ENCODE data around the gene COMMD3. TPM values are rescaled to one million over a fixed set of nuclear protein-coding genes. Genes with fewer than 3 reads are reported as not detected.

COMMD3 gene
- total and polyA plus RNA-seq, 10 donors, result 43.5 to 76.0 (median 53.4) TPM

GRCh38 chr10:22335173-22335933 lies 19.2 kb downstream of the COMMD3 start:
- intact Hi-C loops (cut with DNase I; ENCODE audit: low total_unique reads), result no loop called here
- Histone ChIP-seq H3K27ac (peak overlapping the region in 3 of 8 donors; percentile 3 to 39 (median 38)), H3K36me3 (peaks cover 0 to 4% (median 2%) of the 10 kb centered on the region in 6 donors), H3K9me3 (peaks cover 0 to 10% (median 1%) of the 10 kb centered on the region in 8 donors), H3K4me1 (peaks cover 29 to 73% (median 55%) of the 10 kb centered on the region in 6 donors), H3K4me3 (peak overlapping the region; percentile 26 to 70 (median 44)), H3K27me3 (replicated peaks in 1 of 7) (peaks cover 21 to 66% (median 58%) of the 10 kb centered on the region in 7 donors)
- TF ChIP-seq POLR2A (IDR thresholded peaks at IDR 0.05) (no peak), POLR2AphosphoS5 (IDR thresholded peaks at IDR 0.05) (peak; percentile 58 to 66 (median 66)), CTCF (IDR thresholded peaks at IDR 0.05 in 8 of 11, conservative IDR thresholded peaks at IDR 0.05 in 3 of 11) (peak in 10 of 11 experiments; percentile 23 to 60 (median 45))
- peak; percentile 90 for DNase-seq
- WGBS, 5 donors, result 2 to 3% (median 2%) methylated on average over 33 to 71 of the region's 71 CpGs

GRCh38 chr10:22338185-22338900 lies 22.2 kb downstream of the COMMD3 start:
- Histone ChIP-seq H3K4me3 (no peak overlapping the region), H3K36me3 (no peaks in the 10 kb centered on the region), H3K27ac (no peak overlapping the region), H3K27me3 (replicated peaks in 1 of 7) (peaks cover 35 to 96% (median 82%) of the 10 kb centered on the region in 7 donors), H3K9me3 (peaks cover 0 to 10% (median 1%) of the 10 kb centered on the region in 8 donors), H3K4me1 (peaks cover 28 to 64% (median 55%) of the 10 kb centered on the region in 6 donors)
- TF ChIP-seq POLR2AphosphoS5 (IDR thresholded peaks at IDR 0.05) (no peak), POLR2A (IDR thresholded peaks at IDR 0.05) (no peak), CTCF (IDR thresholded peaks at IDR 0.05 in 8 of 11, conservative IDR thresholded peaks at IDR 0.05 in 3 of 11) (no peak)
- no peak for DNase-seq
- intact Hi-C loops (cut with DNase I; ENCODE audit: low total_unique reads), result no loop called here
- 13 to 18% (median 16%) methylated on average over 9 of the region's 9 CpGs for WGBS, 5 donors

GRCh38 chr10:22338931-22339330 lies 22.7 kb downstream of the COMMD3 start:
- TF ChIP-seq POLR2A (IDR thresholded peaks at IDR 0.05) (no peak), CTCF (IDR thresholded peaks at IDR 0.05 in 8 of 11, conservative IDR thresholded peaks at IDR 0.05 in 3 of 11) (no peak), POLR2AphosphoS5 (IDR thresholded peaks at IDR 0.05) (no peak)
- no peaks in the 10 kb centered on the region for H3K36me3 ChIP-seq
- intact Hi-C loops (cut with DNase I; ENCODE audit: low total_unique reads), result no loop called here
- H3K27ac ChIP-seq, result no peak overlapping the region
- H3K4me3 ChIP-seq, result no peak overlapping the region
- H3K27me3 ChIP-seq (replicated peaks in 1 of 7), result peaks cover 38 to 97% (median 88%) of the 10 kb centered on the region in 7 donors
- peaks cover 22 to 58% (median 50%) of the 10 kb centered on the region in 6 donors for H3K4me1 ChIP-seq
- H3K9me3 ChIP-seq, result peaks cover 0 to 7% (median 1%) of the 10 kb centered on the region in 8 donors
- DNase-seq, result no peak

Measured in spleen (tissue), 11 donors.